ENCODE results near the gene CCDC102A.

Gene CCDC102A

DNA sequence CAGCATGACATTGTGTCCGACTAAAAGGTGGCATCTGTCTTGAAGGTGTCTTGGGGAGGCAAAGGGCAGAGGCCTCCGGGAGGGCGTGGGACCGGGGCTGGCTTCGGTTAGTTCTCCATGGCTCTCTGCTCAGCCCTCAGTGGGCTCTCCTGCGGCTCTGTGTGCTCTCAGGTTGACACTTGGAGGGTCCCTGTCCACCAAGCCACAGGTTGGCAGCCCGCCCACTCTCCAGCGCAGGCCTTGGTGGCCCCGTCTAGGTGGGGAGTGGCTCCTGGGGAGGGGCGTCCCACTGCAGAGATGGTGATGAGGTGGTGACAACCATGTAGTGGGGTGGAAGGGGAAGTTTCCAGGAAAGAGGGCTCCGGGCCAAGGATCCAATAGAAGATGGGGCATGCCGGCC, 37.7 kb upstream of the CCDC102A start:
- no peak for TF ChIP-seq TCF12 (IDR thresholded peaks at IDR 0.05; ENCODE audit: low read depth)
- TF ChIP-seq NFIC (IDR thresholded peaks at IDR 0.05): no peak
- TF ChIP-seq, protein P1, sequence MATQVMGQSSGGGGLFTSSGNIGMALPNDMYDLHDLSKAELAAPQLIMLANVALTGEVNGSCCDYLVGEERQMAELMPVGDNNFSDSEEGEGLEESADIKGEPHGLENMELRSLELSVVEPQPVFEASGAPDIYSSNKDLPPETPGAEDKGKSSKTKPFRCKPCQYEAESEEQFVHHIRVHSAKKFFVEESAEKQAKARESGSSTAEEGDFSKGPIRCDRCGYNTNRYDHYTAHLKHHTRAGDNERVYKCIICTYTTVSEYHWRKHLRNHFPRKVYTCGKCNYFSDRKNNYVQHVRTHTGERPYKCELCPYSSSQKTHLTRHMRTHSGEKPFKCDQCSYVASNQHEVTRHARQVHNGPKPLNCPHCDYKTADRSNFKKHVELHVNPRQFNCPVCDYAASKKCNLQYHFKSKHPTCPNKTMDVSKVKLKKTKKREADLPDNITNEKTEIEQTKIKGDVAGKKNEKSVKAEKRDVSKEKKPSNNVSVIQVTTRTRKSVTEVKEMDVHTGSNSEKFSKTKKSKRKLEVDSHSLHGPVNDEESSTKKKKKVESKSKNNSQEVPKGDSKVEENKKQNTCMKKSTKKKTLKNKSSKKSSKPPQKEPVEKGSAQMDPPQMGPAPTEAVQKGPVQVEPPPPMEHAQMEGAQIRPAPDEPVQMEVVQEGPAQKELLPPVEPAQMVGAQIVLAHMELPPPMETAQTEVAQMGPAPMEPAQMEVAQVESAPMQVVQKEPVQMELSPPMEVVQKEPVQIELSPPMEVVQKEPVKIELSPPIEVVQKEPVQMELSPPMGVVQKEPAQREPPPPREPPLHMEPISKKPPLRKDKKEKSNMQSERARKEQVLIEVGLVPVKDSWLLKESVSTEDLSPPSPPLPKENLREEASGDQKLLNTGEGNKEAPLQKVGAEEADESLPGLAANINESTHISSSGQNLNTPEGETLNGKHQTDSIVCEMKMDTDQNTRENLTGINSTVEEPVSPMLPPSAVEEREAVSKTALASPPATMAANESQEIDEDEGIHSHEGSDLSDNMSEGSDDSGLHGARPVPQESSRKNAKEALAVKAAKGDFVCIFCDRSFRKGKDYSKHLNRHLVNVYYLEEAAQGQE (IDR thresholded peaks at IDR 0.05; ENCODE audit: low read depth): no peak
- TF ChIP-seq RAD21 (IDR thresholded peaks at IDR 0.05; ENCODE audit: low read depth): no peak
- TF ChIP-seq, protein P2, sequence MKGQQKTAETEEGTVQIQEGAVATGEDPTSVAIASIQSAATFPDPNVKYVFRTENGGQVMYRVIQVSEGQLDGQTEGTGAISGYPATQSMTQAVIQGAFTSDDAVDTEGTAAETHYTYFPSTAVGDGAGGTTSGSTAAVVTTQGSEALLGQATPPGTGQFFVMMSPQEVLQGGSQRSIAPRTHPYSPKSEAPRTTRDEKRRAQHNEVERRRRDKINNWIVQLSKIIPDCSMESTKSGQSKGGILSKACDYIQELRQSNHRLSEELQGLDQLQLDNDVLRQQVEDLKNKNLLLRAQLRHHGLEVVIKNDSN (IDR thresholded peaks at IDR 0.05): no peak
- TF ChIP-seq, protein P3, sequence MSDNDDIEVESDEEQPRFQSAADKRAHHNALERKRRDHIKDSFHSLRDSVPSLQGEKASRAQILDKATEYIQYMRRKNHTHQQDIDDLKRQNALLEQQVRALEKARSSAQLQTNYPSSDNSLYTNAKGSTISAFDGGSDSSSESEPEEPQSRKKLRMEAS (IDR thresholded peaks at IDR 0.05): no peak
- no peak for TF ChIP-seq CREB1 (IDR thresholded peaks at IDR 0.05; ENCODE audit: low read depth)
- no peak for TF ChIP-seq EGR1 (IDR thresholded peaks at IDR 0.05)
- TF ChIP-seq ZBTB7A (IDR thresholded peaks at IDR 0.05; ENCODE audit: low read depth): no peak
- no peak for TF ChIP-seq TAF1 (IDR thresholded peaks at IDR 0.05; ENCODE audit: low read depth)

DNA sequence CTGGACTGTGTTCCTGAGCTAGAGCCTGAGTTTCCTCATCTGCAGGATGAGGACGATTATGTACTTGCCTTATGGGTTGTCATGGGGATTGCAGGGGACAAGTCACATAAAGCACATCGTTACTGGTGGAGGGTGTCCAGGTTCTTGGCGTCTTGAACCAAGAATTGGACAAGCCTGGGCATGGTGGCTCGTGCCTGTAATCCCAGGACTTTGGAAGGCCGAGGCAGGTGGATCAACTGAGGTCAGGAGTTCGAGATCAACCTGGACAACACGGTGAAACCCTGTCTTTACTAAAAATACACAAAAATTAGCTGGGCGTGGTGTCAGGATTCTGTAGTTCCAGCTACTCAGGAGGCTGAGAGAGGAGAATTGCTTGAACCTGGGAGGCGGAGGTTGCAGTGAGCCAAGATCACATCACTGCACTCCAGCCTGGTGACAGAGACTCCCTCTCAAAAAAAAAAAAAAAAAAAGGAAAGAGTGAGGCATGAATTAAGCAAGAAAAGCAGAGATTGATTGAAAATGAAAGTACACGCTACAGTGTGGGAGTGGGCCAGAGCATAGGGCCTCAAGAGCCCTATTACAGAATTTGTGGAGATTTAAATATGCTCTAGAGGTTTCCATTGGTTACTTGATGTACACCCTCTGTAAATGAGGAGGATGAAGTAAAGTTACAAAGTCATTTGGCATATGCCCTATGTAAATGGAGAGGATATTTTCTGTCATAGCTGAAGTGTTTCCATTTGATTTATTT, 36.8 kb upstream of the CCDC102A start:
- no peak for TF ChIP-seq EP300 (IDR thresholded peaks at IDR 0.05; ENCODE audit: borderline replicate concordance)
- TF ChIP-seq TEAD4 (IDR thresholded peaks at IDR 0.05): no peak
- TF ChIP-seq EGR1 (IDR thresholded peaks at IDR 0.05): no peak
- no peak for TF ChIP-seq TAF1 (IDR thresholded peaks at IDR 0.05; ENCODE audit: low read depth)
- no peak for TF ChIP-seq FOXM1 (IDR thresholded peaks at IDR 0.05; ENCODE audit: borderline replicate concordance, low read depth)
- no peak for TF ChIP-seq NFIC (IDR thresholded peaks at IDR 0.05)
- TF ChIP-seq CEBPB (IDR thresholded peaks at IDR 0.05): no peak
- TF ChIP-seq, protein P3 (IDR thresholded peaks at IDR 0.05): no peak
- TF ChIP-seq ZBTB7A (IDR thresholded peaks at IDR 0.05; ENCODE audit: low read depth): no peak
- TF ChIP-seq YY1 (IDR thresholded peaks at IDR 0.05; ENCODE audit: low read depth): no peak
- TF ChIP-seq, protein P1 (IDR thresholded peaks at IDR 0.05; ENCODE audit: low read depth): no peak
- no peak for TF ChIP-seq RAD21 (IDR thresholded peaks at IDR 0.05; ENCODE audit: low read depth)
- TF ChIP-seq, protein P2 (IDR thresholded peaks at IDR 0.05): no peak
- no peak for TF ChIP-seq CREB1 (IDR thresholded peaks at IDR 0.05; ENCODE audit: low read depth)
- no peak for TF ChIP-seq TCF12 (IDR thresholded peaks at IDR 0.05; ENCODE audit: low read depth)

GRCh38 chr16:57571098-57571497, 34.7 kb upstream of the CCDC102A start:
- TF ChIP-seq, protein P2 (IDR thresholded peaks at IDR 0.05): no peak
- TF ChIP-seq ZBTB7A (IDR thresholded peaks at IDR 0.05; ENCODE audit: low read depth): no peak
- TF ChIP-seq NFIC (IDR thresholded peaks at IDR 0.05): no peak
- TF ChIP-seq TAF1 (IDR thresholded peaks at IDR 0.05; ENCODE audit: low read depth): no peak
- no peak for TF ChIP-seq CEBPB (IDR thresholded peaks at IDR 0.05)
- TF ChIP-seq, protein P3 (IDR thresholded peaks at IDR 0.05): no peak
- no peak for TF ChIP-seq TCF12 (IDR thresholded peaks at IDR 0.05; ENCODE audit: low read depth)
- TF ChIP-seq EGR1 (IDR thresholded peaks at IDR 0.05): no peak
- TF ChIP-seq EP300 (IDR thresholded peaks at IDR 0.05; ENCODE audit: borderline replicate concordance): no peak
- TF ChIP-seq TEAD4 (IDR thresholded peaks at IDR 0.05): no peak
- TF ChIP-seq FOXM1 (IDR thresholded peaks at IDR 0.05; ENCODE audit: borderline replicate concordance, low read depth): no peak
- no peak for TF ChIP-seq YY1 (IDR thresholded peaks at IDR 0.05; ENCODE audit: low read depth)
- no peak for TF ChIP-seq RAD21 (IDR thresholded peaks at IDR 0.05; ENCODE audit: low read depth)
- no peak for TF ChIP-seq CREB1 (IDR thresholded peaks at IDR 0.05; ENCODE audit: low read depth)

GRCh38 chr16:57570301-57571070, 34.1 kb upstream of the CCDC102A start:
- TF ChIP-seq RAD21 (IDR thresholded peaks at IDR 0.05; ENCODE audit: low read depth) (no peak), TAF1 (IDR thresholded peaks at IDR 0.05; ENCODE audit: low read depth) (no peak), NFIC (IDR thresholded peaks at IDR 0.05) (no peak), ZBTB7A (IDR thresholded peaks at IDR 0.05; ENCODE audit: low read depth) (no peak), CEBPB (IDR thresholded peaks at IDR 0.05) (no peak)
- TF ChIP-seq, protein P1 (IDR thresholded peaks at IDR 0.05; ENCODE audit: low read depth): no peak
